Skeletal muscle satellite cell (primary cell): ENCODE measurements around the gene ETAA1.

Experiments
- H3K27me3 ChIP-seq: 2 replicates; pipeline ENCODE4 v1.7.0; 2013; ENCODE audit warnings: low read length; ENCODE audit not compliant: control insufficient read depth, insufficient read depth
- H3K36me3 ChIP-seq: 2 replicates; pipeline ENCODE4 v1.7.0; 2013; ENCODE audit warnings: mild to moderate bottlenecking, control low read depth, low read length; ENCODE audit not compliant: insufficient read depth
- H3K4me1 ChIP-seq: 2 replicates; pipeline ENCODE4 v1.7.0; 2013; ENCODE audit warnings: low read length; ENCODE audit not compliant: control insufficient read depth, insufficient read depth
- H3K4me2 ChIP-seq: 2 replicates; pipeline ENCODE4 v1.7.0; 2013; ENCODE audit warnings: mild to moderate bottlenecking, low read length
- H3K4me3 ChIP-seq: 2 replicates; pipeline ENCODE4 v1.7.0; 2013; ENCODE audit warnings: low read length
- H3K9ac ChIP-seq: 2 replicates; pipeline ENCODE4 v1.7.0; 2013; ENCODE audit warnings: mild to moderate bottlenecking, low read depth, low read length, moderate library complexity
- H3K9me3 ChIP-seq: replicated peaks from 2 replicates; pipeline ENCODE4 v1.7.0; 2013; ENCODE audit warnings: mild to moderate bottlenecking, control low read depth, low read length

ETAA1 gene

GRCh38 chr2:67438337-67438736 is 41.2 kb downstream of the ETAA1 start:
- no peak overlapping the region for H3K4me3 ChIP-seq
- no peak overlapping the region for H3K4me2 ChIP-seq
- H3K9ac ChIP-seq, result no peak overlapping the region
- no peaks in the 10 kb centered on the region for H3K4me1 ChIP-seq
- no peaks in the 10 kb centered on the region for H3K27me3 ChIP-seq
- no peaks in the 10 kb centered on the region for H3K9me3 ChIP-seq
- no peaks in the 10 kb centered on the region for H3K36me3 ChIP-seq

- no peak overlapping the region for H3K4me2 ChIP-seq
- no peaks in the 10 kb centered on the region for H3K36me3 ChIP-seq
- H3K27me3 ChIP-seq, result no peaks in the 10 kb centered on the region
- H3K4me3 ChIP-seq, result no peak overlapping the region
- peaks cover 9% of the 10 kb centered on the region for H3K4me1 ChIP-seq
- no peak overlapping the region for H3K9ac ChIP-seq
- no peaks in the 10 kb centered on the region for H3K9me3 ChIP-seq
These were observed 48.6 kb downstream of the ETAA1 start for GRCh38 chr2:67445652-67446268.

- H3K9me3 ChIP-seq, result no peaks in the 10 kb centered on the region
- H3K27me3 ChIP-seq, result no peaks in the 10 kb centered on the region
- peaks cover 14% of the 10 kb centered on the region for H3K4me1 ChIP-seq
- no peaks in the 10 kb centered on the region for H3K36me3 ChIP-seq
- no peak overlapping the region for H3K4me2 ChIP-seq
- no peak overlapping the region for H3K4me3 ChIP-seq
- H3K9ac ChIP-seq, result no peak overlapping the region
These were observed 49.4 kb downstream of the ETAA1 start for GRCh38 chr2:67446491-67446911.

GRCh38 chr2:67448648-67449047 is 51.5 kb downstream of the ETAA1 start:
- H3K4me1 ChIP-seq, result peaks cover 18% of the 10 kb centered on the region
- no peak overlapping the region for H3K4me2 ChIP-seq
- no peaks in the 10 kb centered on the region for H3K36me3 ChIP-seq
- H3K9me3 ChIP-seq, result no peaks in the 10 kb centered on the region
- no peak overlapping the region for H3K4me3 ChIP-seq
- H3K9ac ChIP-seq, result no peak overlapping the region
- no peaks in the 10 kb centered on the region for H3K27me3 ChIP-seq

GRCh38 chr2:67451086-67451832 is 54.1 kb downstream of the ETAA1 start:
- Histone ChIP-seq H3K4me3 (no peak overlapping the region), H3K27me3 (no peaks in the 10 kb centered on the region), H3K9me3 (no peaks in the 10 kb centered on the region), H3K4me2 (no peak overlapping the region), H3K4me1 (peaks cover 23% of the 10 kb centered on the region), H3K36me3 (no peaks in the 10 kb centered on the region), H3K9ac (no peak overlapping the region)

- H3K27me3 ChIP-seq, result no peaks in the 10 kb centered on the region
- H3K9ac ChIP-seq, result no peak overlapping the region
- H3K4me3 ChIP-seq, result no peak overlapping the region
- H3K4me1 ChIP-seq, result peaks cover 15% of the 10 kb centered on the region
- no peaks in the 10 kb centered on the region for H3K36me3 ChIP-seq
- no peaks in the 10 kb centered on the region for H3K9me3 ChIP-seq
- no peak overlapping the region for H3K4me2 ChIP-seq
These were observed 56.2 kb downstream of the ETAA1 start for GRCh38 chr2:67453310-67453709.

- H3K4me1 ChIP-seq, result peaks cover 15% of the 10 kb centered on the region
- H3K9ac ChIP-seq, result no peak overlapping the region
- H3K27me3 ChIP-seq, result no peaks in the 10 kb centered on the region
- H3K4me2 ChIP-seq, result no peak overlapping the region
- H3K9me3 ChIP-seq, result no peaks in the 10 kb centered on the region
- H3K4me3 ChIP-seq, result no peak overlapping the region
- H3K36me3 ChIP-seq, result no peaks in the 10 kb centered on the region
These were observed 58.3 kb downstream of the ETAA1 start for GRCh38 chr2:67455219-67456142.

- H3K9ac ChIP-seq, result no peak overlapping the region
- H3K4me1 ChIP-seq, result peaks cover 11% of the 10 kb centered on the region
- no peak overlapping the region for H3K4me2 ChIP-seq
- H3K27me3 ChIP-seq, result no peaks in the 10 kb centered on the region
- no peak overlapping the region for H3K4me3 ChIP-seq
- H3K36me3 ChIP-seq, result no peaks in the 10 kb centered on the region
- no peaks in the 10 kb centered on the region for H3K9me3 ChIP-seq
These were observed 59.3 kb downstream of the ETAA1 start for GRCh38 chr2:67456428-67456827.

GRCh38 chr2:67457699-67458098 is 60.6 kb downstream of the ETAA1 start:
- Histone ChIP-seq H3K4me2 (no peak overlapping the region), H3K36me3 (no peaks in the 10 kb centered on the region), H3K9me3 (no peaks in the 10 kb centered on the region), H3K4me1 (peaks cover 6% of the 10 kb centered on the region), H3K9ac (no peak overlapping the region), H3K4me3 (no peak overlapping the region), H3K27me3 (no peaks in the 10 kb centered on the region)

- Histone ChIP-seq H3K9ac (no peak overlapping the region), H3K4me1 (peaks cover 13% of the 10 kb centered on the region), H3K27me3 (no peaks in the 10 kb centered on the region), H3K4me2 (no peak overlapping the region), H3K36me3 (no peaks in the 10 kb centered on the region), H3K9me3 (no peaks in the 10 kb centered on the region), H3K4me3 (no peak overlapping the region)
These were observed 62.6 kb downstream of the ETAA1 start for GRCh38 chr2:67459761-67460160.
